D341Med (cell line): ENCODE results near the gene DUSP9.

Source experiments
- DNase-seq: peaks from one replicate; pipeline ENCODE4 v3.0.0; 2012; ENCODE audit warnings: low spot score

Gene DUSP9

DNA sequence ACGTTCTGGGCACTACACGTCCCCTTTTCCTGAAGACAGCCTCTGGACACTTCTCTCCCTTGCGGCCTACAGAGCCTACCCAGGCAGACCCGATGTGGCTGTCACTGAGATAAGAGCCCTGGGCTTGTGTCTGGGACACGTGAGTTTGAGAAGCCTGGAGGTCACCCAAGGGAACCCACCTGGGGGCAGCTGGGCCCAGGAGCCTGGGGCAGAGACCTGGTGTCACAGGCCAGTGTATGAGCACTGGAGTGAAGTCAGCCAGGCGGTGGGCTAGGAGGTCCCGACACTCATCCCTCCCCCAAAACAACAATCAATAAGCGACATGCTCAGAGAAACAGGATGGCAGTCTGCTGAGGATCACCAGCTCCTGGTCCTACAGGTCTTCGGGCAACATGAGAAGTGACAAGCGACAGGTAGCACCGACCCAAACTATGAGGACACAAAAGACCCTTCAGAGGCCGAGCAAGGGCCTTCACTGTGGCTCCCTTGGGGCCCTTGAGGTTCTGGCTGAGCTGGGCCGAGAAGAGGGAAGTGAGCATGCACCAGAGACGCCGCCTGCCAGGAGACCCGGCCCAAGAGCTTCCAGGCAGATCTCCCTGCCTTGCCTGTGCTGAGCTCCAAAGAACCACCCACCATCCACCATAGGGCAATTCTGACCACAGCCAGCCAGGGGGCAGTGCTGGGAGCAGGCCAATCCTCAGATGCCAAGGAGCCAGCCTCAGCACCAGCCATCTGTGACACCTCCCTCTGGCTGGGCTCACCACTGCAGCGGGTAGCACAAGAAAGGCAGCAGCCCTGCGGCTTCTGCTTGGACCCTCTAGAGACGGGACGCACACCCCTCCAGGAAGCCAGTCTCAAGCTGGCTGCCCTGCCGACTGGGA lies 11.0 kb upstream of the DUSP9 start:
- DNase-seq, result peak; percentile 57

DNA sequence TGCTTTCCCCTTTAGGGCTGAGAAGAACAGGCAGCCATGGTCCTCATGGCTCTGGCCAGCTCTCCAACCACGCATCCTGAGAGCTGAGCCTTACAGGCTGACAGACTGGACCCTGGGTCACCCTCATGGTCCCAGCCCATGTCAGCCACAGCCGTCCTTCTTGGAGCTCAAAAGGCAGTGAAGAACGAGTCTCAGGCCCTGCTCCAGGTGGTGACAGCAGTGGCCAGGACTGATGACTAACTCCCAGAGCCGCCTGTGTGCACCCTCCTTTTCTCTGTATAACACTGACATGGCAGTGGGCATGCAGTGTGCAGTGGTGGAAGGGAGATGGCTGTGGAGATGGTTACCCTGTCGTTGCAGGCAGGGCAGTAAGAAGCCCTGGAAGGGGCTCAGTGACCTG lies 10.3 kb upstream of the DUSP9 start:
- peak; percentile 4 for DNase-seq

DNA sequence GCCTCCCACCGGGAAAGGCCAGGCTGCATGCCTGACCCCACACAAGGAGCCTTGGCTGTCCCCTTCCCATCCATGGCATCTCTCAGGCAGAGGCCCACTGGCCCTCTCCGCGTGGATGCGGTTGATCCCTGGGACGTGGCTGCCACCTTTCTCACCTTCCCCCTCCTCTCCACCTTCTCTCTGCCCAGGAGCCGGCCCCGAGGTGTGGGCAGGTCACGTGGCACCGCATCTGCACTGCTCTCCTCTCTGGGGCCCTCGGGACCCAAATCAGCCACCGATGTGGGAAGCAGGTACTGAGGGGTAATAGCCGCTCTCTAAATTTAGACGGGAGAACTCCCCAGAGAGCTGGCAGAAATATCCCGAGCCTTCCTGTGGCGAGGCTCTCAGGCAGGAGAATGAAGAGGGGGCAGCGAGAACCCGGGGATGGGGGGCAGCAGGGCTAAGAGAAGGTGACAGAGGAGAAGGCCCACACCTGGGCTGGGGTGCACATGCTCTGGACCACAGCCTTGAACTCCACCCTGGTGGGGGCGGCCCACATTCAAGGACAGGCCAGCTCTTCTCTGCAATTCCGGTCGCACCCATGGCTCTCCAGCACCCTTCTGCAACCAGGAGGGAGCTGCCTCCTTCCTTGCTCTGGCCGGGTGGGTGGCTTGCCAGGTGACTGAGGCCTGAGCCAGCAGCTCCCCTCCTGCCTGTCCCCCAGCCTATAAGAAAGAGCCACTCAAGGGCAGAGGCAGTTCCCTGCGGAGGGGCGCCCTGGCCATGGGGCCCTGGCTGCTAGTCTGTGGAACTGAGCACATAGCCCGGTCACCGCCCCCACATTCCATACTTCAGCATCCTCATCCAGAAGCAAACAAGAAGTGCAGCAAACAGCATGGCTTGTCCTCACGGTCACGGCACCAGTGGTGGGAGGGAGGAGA lies 9.6 kb upstream of the DUSP9 start:
- DNase-seq, result peak; percentile 6

DNA sequence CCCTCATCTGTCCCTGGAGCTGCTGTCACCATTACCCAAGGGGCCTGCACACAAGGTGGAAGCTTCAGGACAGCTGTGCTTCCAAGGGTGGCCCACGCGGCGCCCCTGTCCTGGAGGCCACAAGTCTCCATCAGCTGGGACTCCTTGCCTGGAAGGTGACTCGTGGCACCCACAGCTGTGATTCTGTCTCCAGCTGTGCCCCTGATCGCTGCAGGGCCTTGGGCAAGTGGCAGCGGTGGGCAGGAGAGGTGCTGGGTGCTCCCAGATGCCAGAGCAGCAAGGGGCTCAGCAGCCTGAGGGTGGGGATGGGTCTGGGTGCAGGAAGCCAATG lies 9.0 kb upstream of the DUSP9 start:
- DNase-seq, result no peak

DNA sequence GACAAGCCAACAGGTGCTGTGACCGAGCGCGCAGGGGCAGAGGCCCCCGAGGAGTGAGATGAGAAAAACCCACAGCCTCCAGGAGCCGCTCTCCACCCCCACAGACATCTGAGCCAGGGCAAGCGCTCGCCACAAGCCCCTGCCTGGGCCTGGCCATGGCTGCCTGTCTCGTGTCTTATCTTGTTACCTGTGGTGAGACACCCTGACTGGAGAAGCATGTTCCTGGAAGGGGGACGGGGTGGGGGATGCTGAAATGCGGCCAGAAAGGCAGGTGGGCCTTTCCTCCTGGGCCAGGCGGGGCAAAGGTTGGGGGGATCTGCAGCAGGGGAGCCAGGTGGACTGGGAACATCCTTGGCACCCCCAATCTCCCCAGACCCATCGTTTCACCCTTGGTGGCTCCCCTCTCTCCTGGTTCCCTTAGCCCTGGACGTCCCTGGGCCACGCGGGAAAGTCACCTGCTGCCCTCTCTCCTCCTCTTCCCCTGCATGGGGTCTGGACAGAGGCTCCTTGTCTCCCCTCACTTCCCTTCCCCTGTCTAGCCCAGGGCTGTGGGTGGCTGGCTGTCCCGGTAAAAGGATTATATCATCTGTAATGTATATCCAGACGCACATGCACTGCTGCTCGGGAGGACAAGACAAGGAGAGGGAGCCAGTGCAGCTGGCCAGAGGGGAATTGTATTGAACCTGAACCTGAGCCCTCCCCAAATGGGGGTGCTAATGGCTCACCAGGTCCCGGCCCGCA lies 8.4 kb upstream of the DUSP9 start:
- DNase-seq, result peak; percentile 6

DNA sequence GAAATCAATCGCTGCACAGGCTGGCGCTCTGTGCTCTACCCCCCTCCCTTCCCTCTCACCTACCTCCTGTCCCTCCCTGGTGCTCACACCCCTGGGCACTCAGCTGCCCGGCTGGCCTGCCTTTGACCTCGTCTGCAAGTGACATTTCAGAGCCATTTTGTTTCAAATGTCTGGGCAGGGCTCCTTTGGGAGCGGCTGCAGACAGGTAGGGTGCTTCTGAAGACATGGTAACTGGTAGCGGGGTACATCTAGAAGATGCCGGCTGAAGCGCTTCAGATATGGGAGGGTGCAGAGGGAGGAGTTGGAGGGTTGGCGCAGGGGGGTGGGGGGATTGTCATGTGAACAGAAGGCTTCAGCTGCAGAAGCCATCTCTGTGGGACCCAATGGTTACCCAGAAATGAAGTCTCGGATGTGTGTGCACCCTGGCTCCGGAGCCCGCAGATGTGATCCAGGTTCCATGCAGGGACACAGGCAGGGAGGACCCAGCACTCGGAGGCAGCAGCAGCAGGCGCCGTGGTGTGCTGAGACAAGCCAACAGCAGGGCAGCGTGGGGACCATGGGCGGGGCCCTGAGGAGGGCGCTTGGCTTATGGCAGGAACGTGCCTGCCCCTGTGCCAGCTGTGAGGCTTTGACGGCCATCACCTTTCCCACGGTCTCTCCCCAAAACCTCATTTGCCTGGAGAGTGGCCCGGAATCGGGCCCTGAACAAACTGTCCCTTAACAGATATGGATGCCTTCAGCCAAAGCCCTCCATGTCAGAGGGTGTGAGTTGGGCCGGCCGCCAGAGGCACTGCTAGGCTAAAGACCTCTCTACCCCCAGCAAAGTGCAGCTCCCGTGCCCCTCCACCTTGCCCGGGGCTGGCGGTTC lies 7.6 kb upstream of the DUSP9 start:
- peak; percentile 8 for DNase-seq

DNA sequence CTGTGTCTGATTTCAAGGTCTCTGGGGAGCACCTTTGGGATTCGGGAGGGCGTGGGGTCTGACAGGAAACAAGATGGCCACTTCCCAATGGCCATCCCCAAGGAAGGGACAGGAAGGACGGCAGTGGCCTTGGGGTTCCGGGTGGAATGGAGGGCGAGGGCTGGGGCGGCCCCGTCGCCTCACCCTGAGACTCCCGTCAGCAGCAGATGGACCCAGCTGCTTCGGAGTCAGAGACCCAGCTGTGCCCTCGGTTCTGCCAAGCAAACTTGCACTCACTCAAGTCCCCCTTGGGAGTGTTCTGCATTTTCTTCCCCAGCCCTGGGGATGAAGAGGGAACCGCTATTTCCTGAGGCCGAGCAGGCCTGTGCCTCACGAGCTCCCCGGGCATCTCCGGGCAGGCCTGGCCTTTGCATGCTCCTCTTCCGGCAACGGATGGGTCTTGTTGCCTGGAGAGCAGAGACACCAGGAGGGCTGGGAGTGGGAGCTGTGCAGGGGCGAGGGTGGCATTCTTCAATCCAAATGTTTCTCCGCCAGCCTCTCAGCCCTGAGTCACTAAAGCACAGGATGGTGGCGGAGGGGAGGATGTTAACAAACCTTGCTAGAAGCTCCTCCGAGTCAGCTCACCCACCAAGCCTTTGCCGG lies 6.8 kb upstream of the DUSP9 start:
- peak; percentile 18 for DNase-seq

DNA sequence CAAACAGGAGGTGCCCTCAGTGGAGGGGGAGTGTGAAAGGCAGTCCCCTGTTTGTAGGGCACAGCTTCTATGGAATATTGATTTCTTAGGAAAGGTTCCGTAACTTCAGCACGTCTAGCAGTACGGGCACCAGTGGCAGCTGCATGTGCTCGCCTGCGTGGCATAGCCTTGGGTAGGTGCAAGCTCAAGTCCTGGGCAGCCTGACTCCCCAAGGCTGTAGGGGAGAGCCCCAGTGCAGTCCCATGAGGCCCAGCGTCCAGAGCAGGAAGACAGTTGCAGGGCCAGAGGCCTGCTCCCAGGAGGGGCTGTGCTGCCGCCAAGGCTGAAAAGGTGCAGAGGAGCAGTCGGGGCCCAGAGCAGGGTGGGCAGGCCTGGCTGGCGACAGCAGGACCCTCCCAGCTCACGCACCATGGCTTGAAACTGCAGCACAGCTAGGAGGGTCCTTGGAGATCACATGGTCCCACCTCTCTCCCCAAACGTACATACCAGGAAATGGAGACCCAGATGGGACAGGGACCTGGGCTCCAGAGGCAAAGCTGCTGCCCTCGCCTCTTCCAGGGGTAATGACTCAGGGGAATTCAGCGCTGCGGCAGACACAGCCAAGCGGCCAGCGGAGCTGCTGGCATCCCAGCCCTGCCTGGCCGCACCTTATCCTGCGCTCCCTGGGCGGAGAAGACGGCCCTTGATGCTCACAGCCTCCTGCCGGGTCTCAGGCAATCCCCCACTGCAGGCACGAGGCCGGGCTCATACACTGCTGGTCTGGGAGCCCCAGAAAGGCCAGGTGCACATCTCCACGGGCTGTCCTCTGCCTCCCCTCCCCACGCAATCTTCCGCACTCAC lies 6.0 kb upstream of the DUSP9 start:
- DNase-seq, result peak; percentile 12

DNA sequence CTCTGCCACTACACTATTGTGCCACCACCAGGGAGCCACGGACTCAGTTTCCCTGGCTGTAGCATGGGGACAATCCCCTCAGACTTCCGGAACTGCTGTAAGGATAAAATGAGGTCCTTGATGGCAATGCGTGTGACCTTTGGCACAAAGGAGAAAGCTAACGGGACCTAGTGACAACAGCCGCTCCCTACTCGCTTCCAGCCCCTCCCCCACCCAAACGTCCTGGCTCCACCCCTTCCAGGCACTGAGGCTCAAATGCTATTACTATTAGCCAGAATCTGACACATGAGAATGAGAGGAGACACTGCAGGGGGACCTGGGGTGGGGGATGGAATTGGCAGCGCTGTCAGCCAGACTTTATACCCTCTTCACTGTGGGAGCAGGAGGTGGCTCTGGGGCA lies 5.4 kb upstream of the DUSP9 start:
- DNase-seq, result no peak

DNA sequence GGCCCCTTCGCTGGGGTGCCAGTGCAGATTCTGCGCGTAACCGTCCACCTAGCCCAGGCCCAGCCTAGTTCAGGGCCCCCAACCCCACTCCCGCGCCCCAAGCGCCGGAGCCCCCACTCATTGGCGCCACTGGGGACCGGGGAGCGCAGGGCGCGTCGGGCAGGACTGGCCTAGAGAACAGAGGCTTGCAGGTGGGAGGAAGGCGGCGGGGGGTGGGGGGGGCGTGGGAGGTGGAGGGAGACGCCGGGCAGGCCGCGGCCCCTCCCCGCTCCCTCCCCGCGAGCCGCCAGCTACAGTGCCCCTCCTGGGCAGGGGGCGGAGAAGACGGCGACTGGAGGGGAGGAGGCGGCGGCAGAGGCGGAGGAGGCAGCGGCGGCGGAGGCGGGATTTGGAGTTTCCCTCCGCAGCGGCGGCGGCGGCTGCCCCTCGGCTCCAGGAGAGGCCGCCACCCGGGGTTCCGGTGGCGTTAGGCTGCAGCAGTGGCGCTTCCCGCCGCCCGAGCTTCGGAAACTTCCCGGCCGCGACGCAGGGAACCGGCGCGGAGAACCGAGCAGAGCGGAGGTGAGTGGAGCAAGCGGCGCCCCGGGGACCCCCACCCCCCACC lies 4.8 kb upstream of the DUSP9 start:
- peak; percentile 58 for DNase-seq

DNA sequence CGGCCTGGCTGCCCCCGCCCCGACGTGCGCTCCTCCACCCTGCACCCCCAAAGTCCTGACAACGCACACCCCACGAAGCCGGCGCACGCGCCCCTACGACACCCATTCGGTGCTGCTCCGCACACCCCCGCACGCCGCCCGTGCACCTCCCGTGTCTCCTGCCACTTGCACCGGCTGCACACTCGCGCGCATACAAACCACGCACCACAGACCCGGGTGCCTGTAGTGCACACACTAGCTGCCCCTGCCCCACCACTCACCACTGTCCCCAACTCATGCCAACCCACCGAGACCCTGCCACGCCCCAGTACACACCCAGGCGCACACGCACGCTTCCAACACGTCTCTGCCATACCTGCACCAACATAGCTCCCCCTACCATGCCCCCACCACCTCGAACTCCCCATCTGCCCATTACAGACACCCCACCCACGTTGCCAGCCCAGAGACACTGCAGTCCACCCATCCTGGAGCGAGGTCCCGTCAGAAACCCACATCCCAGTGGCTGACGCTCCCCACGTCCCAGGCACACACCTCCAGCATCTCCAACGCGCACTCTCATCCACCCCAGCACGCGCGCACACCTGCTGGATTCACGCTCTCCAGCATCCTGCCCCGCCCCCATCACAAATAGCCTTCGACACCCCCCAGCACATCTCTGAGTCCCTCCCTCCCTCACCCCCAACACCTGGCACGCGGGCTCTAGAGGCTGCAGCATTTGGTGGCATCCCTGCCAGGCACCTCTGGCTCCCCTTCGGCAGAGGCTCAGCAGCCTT lies 4.2 kb upstream of the DUSP9 start:
- peak; percentile 21 for DNase-seq

DNA sequence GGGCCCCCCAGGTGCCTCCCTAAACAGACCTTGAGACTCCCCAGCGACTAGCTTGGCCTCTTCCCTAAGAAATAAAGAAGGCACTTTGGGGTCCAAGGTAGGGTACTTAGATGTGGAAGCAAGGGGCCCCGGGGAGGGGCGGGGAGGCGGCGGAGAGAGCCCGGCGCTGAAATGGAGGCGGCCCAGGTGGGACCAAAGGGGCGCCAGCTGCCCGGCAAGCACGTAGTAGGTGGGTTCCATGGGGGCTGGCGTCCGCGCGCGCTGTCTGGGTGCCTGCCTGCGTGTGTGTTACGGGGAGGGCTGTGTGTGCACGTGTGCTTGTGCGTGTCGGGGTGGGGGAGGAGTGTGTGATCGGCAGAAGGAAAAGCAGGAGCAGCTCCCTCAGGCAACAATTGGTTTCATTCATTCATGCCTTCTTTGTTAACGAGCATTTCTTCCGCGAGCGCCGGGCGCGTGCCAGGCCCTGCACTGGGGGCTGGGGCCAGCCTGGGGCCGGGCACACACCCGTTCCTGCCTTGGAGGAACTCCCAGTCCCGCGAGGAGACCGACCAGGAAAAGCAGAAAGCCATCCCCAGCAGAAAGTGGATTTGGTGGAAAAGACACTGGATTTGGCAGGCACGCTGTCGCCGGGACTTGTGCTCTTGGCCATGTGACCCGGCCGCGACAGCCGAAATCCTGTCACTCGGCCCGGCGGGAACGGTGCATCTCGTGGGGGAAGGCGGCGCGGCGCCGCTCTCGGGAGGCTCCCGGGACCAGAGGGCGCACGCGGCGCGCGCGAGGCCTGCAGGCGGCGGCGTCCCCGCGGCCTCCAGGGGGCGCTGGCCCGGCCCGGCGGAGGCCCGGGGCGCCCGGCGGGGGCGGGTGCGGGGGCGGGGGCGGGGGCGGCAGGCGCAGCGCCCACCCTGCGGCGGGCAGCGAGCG lies 3.3 kb upstream of the DUSP9 start:
- peak; percentile 85 for DNase-seq

DNA sequence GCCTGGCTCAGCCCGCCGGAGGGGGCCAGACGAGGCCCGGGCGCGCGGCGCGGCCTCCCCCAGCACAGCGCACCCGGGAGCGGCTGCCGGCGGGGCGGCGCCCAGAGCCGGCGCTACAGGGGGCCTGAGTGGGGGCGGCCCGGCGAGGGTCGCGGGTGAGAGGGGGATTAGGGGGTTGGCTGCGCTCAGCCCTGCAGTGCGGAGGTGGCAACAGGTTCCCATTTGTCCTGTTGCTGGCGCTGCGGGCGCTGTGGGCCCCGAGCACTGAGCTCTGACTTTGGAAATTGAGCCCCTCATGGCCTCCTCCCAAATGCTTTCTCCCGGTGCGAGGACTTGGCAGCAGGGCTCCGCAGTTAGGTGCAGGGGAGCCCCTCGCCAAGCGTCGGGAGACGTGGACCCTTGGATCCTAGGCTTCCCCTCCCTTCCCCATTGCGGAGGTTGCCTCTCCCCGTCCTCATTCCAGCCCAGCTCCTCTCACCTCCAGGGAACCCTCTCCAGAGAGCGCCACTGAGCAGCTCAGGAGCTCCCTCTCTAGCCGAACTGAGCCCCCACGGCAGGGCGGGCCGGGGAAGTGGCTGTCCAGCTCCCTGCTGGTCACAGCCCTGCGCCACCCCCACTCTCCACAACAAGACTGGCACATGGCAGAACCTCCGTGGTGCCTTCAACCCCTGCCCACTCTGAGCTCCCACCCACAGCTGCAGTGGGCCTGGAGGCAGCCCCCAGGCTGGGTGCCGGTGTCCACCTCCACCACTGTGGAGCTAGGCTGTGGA lies 2.5 kb upstream of the DUSP9 start:
- peak; percentile 50 for DNase-seq

DNA sequence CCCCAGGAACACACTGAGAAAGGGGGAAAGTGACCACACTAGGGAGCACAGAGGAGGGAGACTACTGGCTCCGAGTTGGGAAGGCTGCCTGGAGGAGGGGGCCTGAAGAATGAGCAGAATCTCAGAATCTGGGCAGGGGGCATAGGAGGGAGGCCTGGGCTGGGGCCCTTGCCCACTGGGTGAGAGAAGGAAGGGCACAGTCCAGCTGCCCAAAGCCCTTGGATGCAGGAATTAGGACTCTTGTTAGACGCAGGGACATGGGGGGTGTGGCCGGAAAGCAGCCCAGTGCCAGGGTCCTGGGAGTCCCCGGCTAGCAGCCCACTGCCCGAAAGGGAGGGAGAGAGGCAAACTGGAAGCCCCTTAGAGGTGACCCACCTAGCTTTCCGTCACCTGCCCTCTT lies 1.9 kb upstream of the DUSP9 start:
- no peak for DNase-seq

DNA sequence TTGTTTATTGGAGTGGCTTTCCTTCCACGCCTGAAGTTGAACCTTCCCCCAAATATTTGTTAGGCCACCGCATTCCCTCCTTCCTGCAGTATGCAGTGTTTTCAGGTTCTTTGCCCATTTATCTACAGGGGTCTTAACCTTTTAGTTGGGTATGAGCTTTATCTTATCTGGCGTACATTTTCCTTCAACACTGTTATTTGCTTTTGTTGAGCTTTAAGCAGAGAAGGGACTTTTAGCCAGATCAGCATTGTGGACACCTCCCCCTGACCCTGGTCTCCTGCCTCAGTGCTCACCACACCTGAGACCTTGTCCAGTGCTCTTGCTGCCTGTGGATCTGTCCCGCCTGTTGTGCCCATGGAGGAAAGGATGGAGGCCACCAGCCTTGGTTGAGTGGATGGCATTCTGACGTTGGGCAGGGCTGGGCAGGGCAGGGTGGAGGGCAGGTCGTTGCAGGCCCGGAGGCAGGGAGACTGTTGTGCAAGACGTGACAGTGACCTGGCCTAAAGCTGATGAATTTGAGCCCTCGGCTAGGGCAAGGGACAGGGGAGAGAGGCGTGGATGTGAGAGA lies 998 bp upstream of the DUSP9 start:
- no peak for DNase-seq
